GM12873 (cell line): ENCODE data around the gene GNG7.
A peak's percentile ranks its signal among the peaks of the same experiment; 100 is the strongest.

Experiments used
- TF ChIP-seq, protein P1 (sequence below): IDR thresholded peaks from 2 replicates; pipeline ENCODE4 v1.5.1; 2012; ENCODE audit warnings: low read depth, mild to moderate bottlenecking, moderate library complexity, low read length, control low read depth; ENCODE audit not compliant: insufficient read depth; ENCODE audit errors: missing control alignments

Gene GNG7

GRCh38 chr19:2638417-2638940 is 64.0 kb downstream of the GNG7 start:
- TF ChIP-seq, protein P1, sequence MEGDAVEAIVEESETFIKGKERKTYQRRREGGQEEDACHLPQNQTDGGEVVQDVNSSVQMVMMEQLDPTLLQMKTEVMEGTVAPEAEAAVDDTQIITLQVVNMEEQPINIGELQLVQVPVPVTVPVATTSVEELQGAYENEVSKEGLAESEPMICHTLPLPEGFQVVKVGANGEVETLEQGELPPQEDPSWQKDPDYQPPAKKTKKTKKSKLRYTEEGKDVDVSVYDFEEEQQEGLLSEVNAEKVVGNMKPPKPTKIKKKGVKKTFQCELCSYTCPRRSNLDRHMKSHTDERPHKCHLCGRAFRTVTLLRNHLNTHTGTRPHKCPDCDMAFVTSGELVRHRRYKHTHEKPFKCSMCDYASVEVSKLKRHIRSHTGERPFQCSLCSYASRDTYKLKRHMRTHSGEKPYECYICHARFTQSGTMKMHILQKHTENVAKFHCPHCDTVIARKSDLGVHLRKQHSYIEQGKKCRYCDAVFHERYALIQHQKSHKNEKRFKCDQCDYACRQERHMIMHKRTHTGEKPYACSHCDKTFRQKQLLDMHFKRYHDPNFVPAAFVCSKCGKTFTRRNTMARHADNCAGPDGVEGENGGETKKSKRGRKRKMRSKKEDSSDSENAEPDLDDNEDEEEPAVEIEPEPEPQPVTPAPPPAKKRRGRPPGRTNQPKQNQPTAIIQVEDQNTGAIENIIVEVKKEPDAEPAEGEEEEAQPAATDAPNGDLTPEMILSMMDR, result no peak

- TF ChIP-seq, protein P1, result peak; percentile 83
Measured at GRCh38 chr19:2636897-2637683, 65.4 kb downstream of the GNG7 start.

DNA sequence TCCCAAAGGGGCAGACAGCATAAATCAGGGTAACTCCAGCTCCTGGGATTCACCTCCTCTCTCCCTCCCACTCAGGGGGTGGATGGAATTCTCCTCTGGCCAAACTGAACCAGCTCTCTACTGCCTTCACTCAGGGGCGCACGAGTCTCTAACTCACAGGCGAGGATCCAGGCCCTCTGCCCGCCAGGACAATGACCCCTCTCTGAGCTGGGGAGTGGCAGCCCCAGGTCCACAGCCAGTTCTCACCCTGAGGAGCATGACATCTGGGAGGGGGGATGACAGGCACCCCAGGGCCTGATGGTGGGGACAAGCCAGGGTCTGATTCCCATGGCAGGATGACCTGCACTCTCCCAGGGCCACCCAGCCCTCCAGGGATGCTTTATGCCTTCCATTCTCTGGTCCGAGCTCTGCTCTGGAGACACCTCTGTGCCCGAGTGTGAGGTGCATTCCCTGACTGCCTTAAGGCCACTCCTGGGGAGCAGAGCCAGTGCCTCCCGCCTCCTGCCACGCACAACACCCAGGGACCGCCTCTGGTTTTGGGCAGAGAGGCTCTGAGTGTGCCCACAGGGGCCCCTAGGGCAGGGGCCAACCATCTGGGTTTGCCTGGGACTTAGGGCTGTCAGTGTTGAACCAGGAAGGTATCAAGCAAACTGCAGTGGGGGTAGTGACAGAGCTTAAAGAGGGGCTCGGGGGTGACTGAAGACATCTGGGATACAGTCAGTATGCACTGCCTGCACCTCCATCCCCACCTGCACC is 66.2 kb downstream of the GNG7 start:
- TF ChIP-seq, protein P1, result no peak

- TF ChIP-seq, protein P1, result no peak
Measured at GRCh38 chr19:2634960-2635359, 67.5 kb downstream of the GNG7 start.

DNA sequence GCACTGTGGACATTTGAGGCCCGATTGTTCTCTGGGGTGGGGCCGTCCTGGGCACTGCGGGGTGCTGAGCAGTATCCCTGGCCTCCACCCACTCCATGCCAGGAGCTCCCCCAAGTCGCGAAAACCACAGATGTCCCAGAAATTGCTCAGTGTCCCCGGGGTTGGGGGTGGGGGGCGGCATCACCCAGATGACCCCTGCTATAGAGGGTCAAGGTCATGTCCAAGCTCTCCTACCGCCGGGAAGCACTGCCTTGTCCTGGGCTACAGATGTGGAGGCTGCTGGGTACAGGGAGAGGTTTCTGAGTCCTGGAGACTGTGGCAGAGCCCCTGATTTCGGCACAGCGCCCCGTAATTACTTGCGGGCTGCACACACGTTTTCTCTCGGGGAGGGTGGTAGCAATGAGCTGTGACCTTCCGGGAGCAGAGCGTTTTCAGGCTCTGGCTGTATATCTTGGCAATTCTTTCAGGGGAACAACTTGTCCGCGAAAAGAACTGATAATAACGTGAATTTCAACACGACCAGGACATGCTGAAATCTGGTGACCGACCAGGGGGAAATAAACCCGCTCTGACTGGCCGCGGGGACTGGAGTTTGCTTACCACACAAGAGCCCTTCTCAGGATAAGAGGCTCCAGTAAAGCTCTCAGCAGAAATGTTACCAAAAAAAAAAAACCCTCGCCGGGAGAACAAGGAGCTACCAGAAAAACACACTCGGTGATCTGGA is 68.1 kb downstream of the GNG7 start:
- TF ChIP-seq, protein P1, result peak; percentile 12

GRCh38 chr19:2633693-2634075 is 68.8 kb downstream of the GNG7 start:
- TF ChIP-seq, protein P1, result no peak
